Activated T-cell treated with anti-CD3 and anti-CD28 coated beads, Interleukin-2, amount 50 U/mL, for 1 hour (primary cell): ENCODE measurements around the gene GAS7.

Experiments
- DNase-seq: peaks from one replicate; pipeline ENCODE4 v3.0.0-alpha.2; 2020

GAS7 gene

DNA sequence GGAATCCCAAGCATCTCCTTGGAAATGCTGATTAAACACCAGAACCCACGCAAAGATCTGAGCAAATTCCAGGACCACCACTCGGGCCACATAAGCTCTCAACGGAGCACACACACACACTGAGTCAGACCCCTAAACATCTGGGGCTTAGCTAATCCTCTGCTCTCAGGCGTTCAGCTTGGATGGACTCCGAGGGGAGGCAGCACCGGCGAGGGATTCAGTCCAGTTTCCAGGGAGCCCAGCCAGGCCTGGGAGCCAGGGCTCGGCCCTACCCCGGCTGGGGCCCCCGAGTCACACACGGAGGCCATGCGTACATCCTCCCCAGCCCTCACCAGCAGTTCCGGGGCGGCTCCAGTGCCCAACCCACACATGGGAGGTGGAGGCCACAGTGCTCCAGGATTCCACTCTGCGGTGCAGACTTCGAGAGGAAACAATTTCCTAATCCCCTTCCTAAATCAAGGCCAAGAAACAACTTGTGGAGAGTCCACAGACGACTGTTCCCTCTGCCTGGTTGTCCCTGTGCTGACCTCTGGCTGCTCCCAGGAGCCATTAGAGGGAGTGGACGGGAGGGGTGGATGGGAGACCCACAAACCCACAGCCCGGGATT lies 70.5 kb downstream of the GAS7 start:
- DNase-seq, result no peak

- no peak for DNase-seq
These were observed 71.5 kb downstream of the GAS7 start for GRCh38 chr17:10126616-10127501.

DNA sequence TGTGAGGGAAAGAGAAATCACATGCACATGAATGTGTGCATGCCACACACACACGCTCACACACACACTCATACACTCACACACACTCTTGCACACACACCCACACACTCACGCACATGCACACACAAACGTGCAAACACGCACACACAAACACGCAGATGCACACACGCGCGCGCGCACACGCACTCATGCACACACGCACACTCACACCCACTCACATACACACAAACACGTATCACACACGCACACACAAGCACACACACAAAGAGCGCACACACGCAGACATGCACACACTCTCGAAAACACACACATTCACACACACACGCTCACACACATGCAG lies 72.2 kb downstream of the GAS7 start:
- DNase-seq, result no peak

DNA sequence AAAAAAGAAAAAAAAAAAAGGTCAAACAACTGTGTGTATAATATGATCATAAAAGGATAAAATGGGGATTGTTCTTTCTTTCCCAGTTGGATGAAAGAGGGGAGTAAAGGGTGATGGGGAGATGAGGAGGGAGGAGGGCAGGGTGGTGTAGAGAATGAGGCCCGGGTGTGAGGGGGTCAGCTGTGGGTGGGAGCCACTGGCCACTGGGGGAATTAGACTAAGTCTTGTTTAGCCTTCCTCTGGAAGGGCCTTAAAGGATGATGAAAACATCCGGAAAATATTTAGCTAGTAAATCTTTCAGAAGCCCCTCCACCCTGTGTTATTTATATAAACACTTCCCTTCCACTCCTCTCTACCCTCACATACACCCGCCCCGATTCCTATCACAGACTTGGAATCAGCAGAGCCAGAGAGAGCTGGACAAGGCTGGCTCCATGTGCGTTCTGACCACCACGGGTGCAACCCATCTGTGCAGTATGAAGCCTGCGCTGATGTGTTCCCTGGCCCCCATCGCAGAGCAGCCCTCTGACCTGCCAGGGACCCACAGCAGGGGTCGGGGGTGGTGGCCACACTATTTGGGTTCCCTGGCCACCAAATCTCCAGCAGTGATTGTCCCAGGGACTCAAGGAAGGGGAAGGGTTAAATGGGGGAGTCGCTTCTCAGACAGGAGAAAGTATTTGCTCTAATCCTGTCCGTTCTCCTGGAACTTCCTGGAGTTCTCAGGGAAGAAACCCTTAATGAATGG lies 72.7 kb downstream of the GAS7 start:
- no peak for DNase-seq

DNA sequence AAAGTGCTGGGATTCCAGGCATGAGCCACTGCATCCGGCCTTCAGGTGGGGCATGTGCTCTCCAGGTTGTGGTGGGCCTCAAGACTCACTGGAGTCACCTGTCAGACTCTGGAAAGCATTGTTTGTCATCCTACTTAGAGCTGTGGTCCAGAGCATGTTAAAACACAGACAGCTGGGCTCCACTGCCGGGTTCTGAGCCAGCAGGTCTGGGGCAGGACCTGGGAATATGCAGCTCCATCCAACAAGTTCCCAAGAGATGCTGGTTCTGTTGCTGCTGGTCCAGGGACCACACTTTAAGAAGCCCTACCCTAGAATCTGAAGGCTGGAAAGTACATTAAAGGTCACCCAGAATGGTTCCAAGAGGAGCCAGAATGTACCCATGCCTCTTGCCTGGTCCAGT lies 75.3 kb downstream of the GAS7 start:
- no peak for DNase-seq

- DNase-seq, result no peak
These were observed 76.3 kb downstream of the GAS7 start for GRCh38 chr17:10121971-10122707.

DNA sequence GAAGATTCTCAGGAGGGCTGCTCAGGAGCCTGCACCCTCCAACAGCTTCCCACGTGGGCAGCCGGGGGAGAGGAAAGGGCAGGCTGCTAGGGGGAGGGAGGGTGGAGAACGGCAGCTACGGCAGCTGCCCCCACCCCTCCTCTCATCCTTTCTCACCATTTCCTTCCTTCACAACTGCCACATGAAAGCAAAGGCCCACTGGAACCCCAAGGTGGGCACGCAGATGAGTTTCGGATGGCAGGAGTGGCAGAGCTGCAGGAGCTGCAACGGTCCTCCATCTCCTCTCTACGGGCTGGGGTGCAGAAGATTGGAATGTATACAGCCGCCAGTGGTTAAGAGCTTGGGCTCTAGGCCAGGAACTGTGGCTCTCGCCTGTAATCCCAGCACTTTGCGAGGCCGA lies 77.7 kb downstream of the GAS7 start:
- no peak for DNase-seq

GRCh38 chr17:10120109-10120485 lies 78.3 kb downstream of the GAS7 start:
- DNase-seq, result no peak

GRCh38 chr17:10119203-10120108 lies 79.0 kb downstream of the GAS7 start:
- no peak for DNase-seq

DNA sequence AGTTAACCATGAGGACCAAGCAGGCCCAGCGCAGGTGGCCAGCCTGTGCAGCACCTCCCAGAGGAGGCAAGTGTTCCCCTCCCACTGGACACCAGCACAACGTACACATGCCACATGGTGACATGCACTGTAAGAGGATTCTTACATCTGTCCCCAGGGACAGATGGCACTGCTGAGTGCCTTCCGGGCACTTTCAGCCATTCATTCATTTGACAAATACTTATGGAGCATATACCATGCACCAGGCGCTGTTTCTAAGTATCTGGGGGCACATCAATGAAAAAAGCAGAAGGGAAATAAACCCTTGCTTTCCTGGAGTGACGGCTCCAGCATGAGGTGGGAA lies 79.6 kb downstream of the GAS7 start:
- no peak for DNase-seq

DNA sequence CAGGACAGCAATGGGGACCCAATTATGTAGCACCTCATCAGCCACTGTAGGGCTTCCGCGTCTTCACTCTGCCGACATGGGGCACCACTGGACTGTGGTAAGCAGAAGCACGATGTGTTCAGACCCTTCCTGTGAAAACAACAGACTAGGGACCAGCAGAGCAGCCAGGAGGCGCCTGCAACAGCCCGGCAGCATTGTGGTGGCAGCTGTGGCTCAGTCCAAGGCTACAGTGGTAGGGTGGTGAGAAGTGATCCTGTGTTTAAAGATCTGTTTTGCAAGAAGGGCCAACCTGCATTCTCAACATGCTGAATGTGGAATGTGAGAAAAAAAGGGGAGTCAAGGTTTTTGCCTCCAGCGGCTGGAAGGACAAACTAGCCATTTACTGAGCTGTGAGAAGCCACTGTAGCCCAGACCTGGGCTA lies 80.8 kb downstream of the GAS7 start:
- DNase-seq, result no peak

DNA sequence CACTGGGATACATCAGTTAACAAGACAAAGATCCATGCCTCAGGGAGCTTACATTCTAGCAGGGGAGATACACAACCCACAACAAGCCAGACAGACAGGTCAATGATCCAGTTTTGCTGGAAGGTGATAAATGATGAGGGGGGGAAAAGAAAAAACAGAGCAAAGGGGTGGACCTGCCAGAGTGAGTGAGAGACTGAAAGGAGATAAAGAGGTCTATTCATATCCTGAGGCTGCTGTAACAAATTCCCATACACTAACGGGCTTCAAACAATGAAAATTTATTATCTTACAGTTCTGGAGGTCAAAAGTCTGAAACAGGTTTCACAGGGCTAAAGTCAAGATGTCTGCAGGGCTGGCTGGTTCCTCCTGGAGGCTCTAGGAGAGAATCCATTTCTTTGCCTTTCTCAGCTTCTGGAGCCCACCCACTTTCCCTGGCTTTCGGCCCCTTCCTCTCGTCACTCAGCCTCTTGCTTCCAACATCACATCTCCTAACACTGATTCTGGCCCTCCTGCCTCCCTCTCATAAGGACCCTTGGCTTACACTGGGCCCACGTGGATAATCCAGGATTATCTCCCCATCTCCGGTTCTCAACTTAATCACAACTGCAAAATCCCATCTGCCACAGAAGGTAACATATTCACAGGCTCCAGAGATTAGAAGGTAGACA lies 81.5 kb downstream of the GAS7 start:
- no peak for DNase-seq

DNA sequence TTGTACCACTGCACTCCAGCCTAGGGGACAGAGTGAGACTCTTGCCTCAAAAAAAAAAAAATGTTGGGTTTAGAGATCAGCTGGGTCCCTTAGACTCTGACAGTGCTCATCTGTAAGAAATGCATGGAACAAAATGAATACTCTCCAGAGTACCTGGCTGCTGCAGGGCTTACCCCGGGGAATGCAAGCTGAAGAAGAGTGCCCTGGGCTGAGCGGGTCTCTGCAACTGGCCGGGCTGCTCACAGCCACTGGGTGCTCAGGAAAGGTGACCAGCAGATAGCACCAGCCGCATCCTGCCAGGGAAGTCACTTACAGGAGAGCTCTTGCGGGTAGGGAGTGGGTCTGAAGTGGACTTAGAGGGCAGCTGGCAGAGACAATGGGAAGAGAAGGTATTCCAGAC lies 82.1 kb downstream of the GAS7 start:
- DNase-seq, result no peak

- no peak for DNase-seq
These were observed 82.9 kb downstream of the GAS7 start for GRCh38 chr17:10115536-10115932.

- peak; percentile 69 for DNase-seq
These were observed 83.4 kb downstream of the GAS7 start for GRCh38 chr17:10114931-10115535.

DNA sequence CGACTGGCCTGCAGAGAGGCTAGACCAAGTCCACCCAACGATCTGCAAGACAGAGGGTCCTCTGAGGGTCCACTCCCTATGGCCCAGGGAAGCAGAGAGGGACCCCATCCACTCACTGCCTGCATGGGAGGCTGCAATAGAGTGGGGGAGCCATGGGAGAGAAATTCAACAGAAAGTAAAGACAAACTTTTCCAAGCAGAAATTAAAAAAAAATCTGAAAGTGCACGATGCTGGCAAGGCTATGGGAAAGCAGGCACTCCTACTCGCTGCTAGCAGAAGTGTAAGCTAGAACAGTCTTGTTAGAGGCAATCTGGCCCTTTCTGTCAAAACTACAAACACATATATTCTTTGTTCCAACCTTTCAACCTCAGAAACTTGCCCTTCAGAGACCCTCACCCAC lies 85.4 kb downstream of the GAS7 start:
- no peak for DNase-seq

GRCh38 chr17:10111907-10112452 lies 86.4 kb downstream of the GAS7 start:
- no peak for DNase-seq

DNA sequence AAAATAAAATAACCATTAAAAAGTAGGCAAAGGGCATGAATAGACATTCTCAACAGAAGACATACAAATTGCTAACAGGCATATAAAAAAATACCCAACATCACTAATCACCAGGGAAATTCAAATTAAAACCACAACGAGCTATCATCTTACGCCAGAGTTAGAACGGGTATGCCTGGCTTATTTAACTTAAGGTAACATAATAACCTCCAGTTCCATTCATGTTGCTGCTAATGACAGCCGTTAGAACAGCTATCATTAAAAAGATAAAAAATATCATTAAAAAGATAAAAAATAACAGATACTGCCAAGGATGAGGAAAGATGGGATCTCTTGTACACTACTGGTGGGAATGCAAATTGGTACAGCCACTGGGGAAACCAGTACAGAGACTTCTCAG lies 89.3 kb downstream of the GAS7 start:
- no peak for DNase-seq

GRCh38 chr17:10107316-10108165 lies 90.9 kb downstream of the GAS7 start:
- no peak for DNase-seq

- DNase-seq, result no peak
These were observed 92.3 kb downstream of the GAS7 start for GRCh38 chr17:10106067-10106466.
